Neural cell (in vitro differentiated cells): ENCODE data around the gene APBA3. TPM values are rescaled to one million over a fixed set of nuclear protein-coding genes. Genes with fewer than 3 reads are reported as not detected.

Source experiments
- H2AFZ ChIP-seq: fragments of 200-600, 300-800 bp; sonication (generic), shearing (Covaris generic); 2 replicates; pipeline ENCODE4 v1.6.0; 2014; ENCODE audit warnings: low read depth, mild to moderate bottlenecking, antibody characterized with exemption, low read length, moderate library complexity
- H3F3A ChIP-seq: fragments of 200-600 bp; shearing (Covaris generic); 2 replicates; pipeline ENCODE4 v1.6.1; 2016; ENCODE audit warnings: mild to moderate bottlenecking, moderate library complexity, mixed read lengths, antibody characterized with exemption, low read length; ENCODE audit not compliant: insufficient read depth, poor library complexity, severe bottlenecking
- H3K27ac ChIP-seq: fragments of 200-600, 300-800 bp; sonication (generic), shearing (Covaris generic); 2 replicates; pipeline ENCODE4 v1.5.1; 2014; ENCODE audit warnings: mild to moderate bottlenecking, low read length, moderate library complexity
- H3K27me3 ChIP-seq: fragments of 300-800, 200-600 bp; sonication (generic), shearing (Covaris generic); 2 replicates; pipeline ENCODE4 v1.6.0; 2014; ENCODE audit warnings: mild to moderate bottlenecking, low read depth, low read length, moderate library complexity; ENCODE audit not compliant: insufficient read depth
- H3K36me3 ChIP-seq: fragments of 300-800, 200-600 bp; sonication (generic), shearing (Covaris generic); 2 replicates; pipeline ENCODE4 v1.5.1; 2014; ENCODE audit warnings: mild to moderate bottlenecking, antibody characterized with exemption, low read length, moderate library complexity; ENCODE audit not compliant: insufficient read depth
- H3K4me2 ChIP-seq: fragments of 300-800, 200-600 bp; sonication (generic), shearing (Covaris generic); 2 replicates; pipeline ENCODE4 v1.6.0; 2014; ENCODE audit warnings: mild to moderate bottlenecking, low read length
- H3K4me3 ChIP-seq: fragments of 300-800, 200-600 bp; sonication (generic), shearing (Covaris generic); 2 replicates; pipeline ENCODE4 v1.5.1; 2014; ENCODE audit warnings: mild to moderate bottlenecking, low read length, moderate library complexity
- H3K79me2 ChIP-seq: fragments of 200-600 bp; shearing (Covaris generic); replicated peaks from 2 replicates; pipeline ENCODE4 v1.6.0; 2014; ENCODE audit warnings: mild to moderate bottlenecking, low read length, moderate library complexity; ENCODE audit not compliant: insufficient read depth
- H3K9ac ChIP-seq: fragments of 300-800, 200-600 bp; sonication (generic), shearing (Covaris generic); 2 replicates; pipeline ENCODE4 v1.6.1; 2016; ENCODE audit warnings: mild to moderate bottlenecking, low read length, mixed read lengths
- H3K9me2 ChIP-seq: fragments of 200-600 bp; shearing (Covaris generic); 2 replicates; pipeline ENCODE4 v1.6.1; 2016; ENCODE audit warnings: mild to moderate bottlenecking, low read length, mixed read lengths; ENCODE audit not compliant: insufficient read depth
- H3K9me3 ChIP-seq: fragments of 200-600, 300-800 bp; sonication (generic), shearing (Covaris generic); 2 replicates; pipeline ENCODE4 v1.6.1; 2016; ENCODE audit warnings: mild to moderate bottlenecking, mixed run types, low read length, moderate library complexity, mixed read lengths
- H4K20me1 ChIP-seq: fragments of 200-600 bp; shearing (Covaris generic); 2 replicates; pipeline ENCODE4 v1.6.1; 2016; ENCODE audit warnings: mild to moderate bottlenecking, mixed run types; ENCODE audit not compliant: insufficient read depth
- CTCF ChIP-seq: fragments of 450-650 bp; IDR thresholded peaks from 2 replicates; pipeline ENCODE4 v1.5.1; 2014; ENCODE audit warnings: antibody characterized with exemption, mild to moderate bottlenecking, moderate library complexity; ENCODE audit not compliant: poor library complexity, severe bottlenecking
- EP300 ChIP-seq: fragments of 450-650 bp; conservative IDR thresholded peaks from 2 replicates; pipeline ENCODE4 v1.6.1; 2014; ENCODE audit warnings: antibody characterized with exemption, mild to moderate bottlenecking, moderate library complexity; ENCODE audit not compliant: poor library complexity, severe bottlenecking
- EZH2 ChIP-seq: fragments of 200-600, 300-800 bp; shearing (Covaris generic), sonication (generic); IDR thresholded peaks from 2 replicates; pipeline ENCODE4 v1.6.1; 2014; ENCODE audit warnings: antibody characterized with exemption, low read length, borderline replicate concordance, mild to moderate bottlenecking; ENCODE audit not compliant: insufficient read depth, poor library complexity, severe bottlenecking
- MXI1 ChIP-seq: fragments of 450-650 bp; conservative IDR thresholded peaks from 2 replicates; pipeline ENCODE4 v1.6.1; 2014; ENCODE audit warnings: antibody characterized with exemption, mild to moderate bottlenecking; ENCODE audit not compliant: poor library complexity, severe bottlenecking
- POLR2AphosphoS5 ChIP-seq: IDR thresholded peaks from 2 replicates; pipeline ENCODE4 v1.6.1; 2012
- RAD21 ChIP-seq: fragments of 450-650 bp; conservative IDR thresholded peaks from 2 replicates; pipeline ENCODE4 v1.6.1; 2014; ENCODE audit warnings: antibody characterized with exemption, mild to moderate bottlenecking, moderate library complexity
- REST ChIP-seq: IDR thresholded peaks from 2 replicates; pipeline ENCODE4 v1.6.1; 2012; ENCODE audit warnings: borderline replicate concordance
- SMC3 ChIP-seq: fragments of 450-650 bp; conservative IDR thresholded peaks from 2 replicates; pipeline ENCODE4 v1.6.1; 2014; ENCODE audit warnings: antibody characterized with exemption, mild to moderate bottlenecking, moderate library complexity; ENCODE audit not compliant: poor library complexity
- TAF1 ChIP-seq: IDR thresholded peaks from 2 replicates; pipeline ENCODE4 v1.6.1; 2012; ENCODE audit warnings: low read depth
- polyA plus RNA-seq: library from polyadenylated mRNA; depleted of rRNA; stranded (reverse); fragments of >200 nt; gene quantifications from 2 replicates; pipeline ENCODE4 v1.2.3, GENCODE V29; 2014

The APBA3 gene
- polyA plus RNA-seq, 1 donor from 2014 or later = 37.1 TPM

DNA sequence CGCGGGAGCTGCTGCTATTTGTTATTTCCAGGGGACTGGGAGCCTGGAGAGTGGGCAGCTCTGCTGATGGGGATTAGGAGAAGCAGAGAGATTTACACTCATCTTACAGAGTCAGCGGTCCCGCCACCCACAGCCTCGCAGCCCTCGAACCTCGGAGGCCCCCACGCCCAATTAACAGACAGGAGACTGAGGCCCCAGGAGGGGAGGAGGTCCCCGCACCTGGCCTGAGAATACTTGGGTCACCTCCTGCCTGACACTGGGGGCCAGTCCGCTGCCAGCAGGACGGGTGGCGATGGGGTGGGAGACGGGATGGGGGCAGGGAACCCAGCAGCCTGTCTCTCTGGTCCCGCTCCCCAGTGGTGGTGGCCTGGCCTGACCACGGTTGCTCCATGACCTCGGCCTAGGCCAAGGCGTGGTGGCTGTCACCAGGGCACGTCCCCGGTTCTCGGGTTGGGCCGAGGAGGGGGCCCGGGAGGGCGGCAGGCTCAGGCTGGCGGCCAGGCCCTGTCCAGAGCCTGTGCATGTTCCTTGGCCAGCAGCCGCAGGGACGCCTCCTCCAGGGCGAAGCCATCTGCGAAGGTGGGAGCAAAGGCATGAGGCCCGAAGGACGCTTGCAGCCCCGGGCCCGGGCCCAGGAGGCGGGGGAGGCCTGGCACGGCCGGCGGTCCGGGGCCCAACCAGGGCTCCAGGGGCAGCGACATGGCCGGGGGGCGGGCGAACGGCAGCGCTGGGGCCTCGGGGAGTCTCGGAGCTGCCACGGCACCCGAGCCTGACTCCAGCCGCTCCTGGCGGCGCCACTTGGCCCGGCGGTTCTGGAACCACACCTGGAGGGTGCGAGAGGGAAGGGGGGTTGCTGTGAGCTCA is 8.9 kb upstream of the APBA3 start:
- H3K36me3 ChIP-seq = no peaks in the 10 kb centered on the region
- no peak for TF ChIP-seq EP300
- no peak for TF ChIP-seq TAF1
- TF ChIP-seq REST = no peak
- TF ChIP-seq EZH2 = no peak
- no peak for TF ChIP-seq RAD21
- TF ChIP-seq CTCF = no peak

GRCh38 chr19:3769494-3769893 is 8.0 kb upstream of the APBA3 start:
- Histone ChIP-seq H3K9me3 (no peaks in the 10 kb centered on the region), H3K36me3 (no peaks in the 10 kb centered on the region), H3K9me2 (no peaks in the 10 kb centered on the region), H4K20me1 (no peaks in the 10 kb centered on the region), H3K9ac (no peak overlapping the region), H3K79me2 (no peaks in the 10 kb centered on the region), H3K27ac (no peak overlapping the region), H3K4me2 (no peak overlapping the region), H2AFZ (no peak overlapping the region), H3K4me3 (no peak overlapping the region), H3F3A (no peaks in the 10 kb centered on the region), H3K27me3 (no peaks in the 10 kb centered on the region)
- no peak for TF ChIP-seq EP300
- TF ChIP-seq RAD21 = no peak

More for the DNA sequence above, 8.9 kb upstream of the APBA3 start:
- Histone ChIP-seq H3K27ac (no peak overlapping the region), H3K9me3 (no peaks in the 10 kb centered on the region), H3K9ac (no peak overlapping the region), H2AFZ (no peak overlapping the region), H3K27me3 (no peaks in the 10 kb centered on the region), H3K4me2 (no peak overlapping the region), H3F3A (no peaks in the 10 kb centered on the region), H3K4me3 (no peak overlapping the region), H4K20me1 (no peaks in the 10 kb centered on the region), H3K9me2 (no peaks in the 10 kb centered on the region), H3K79me2 (no peaks in the 10 kb centered on the region)

GRCh38 chr19:3768748-3769099 is 7.2 kb upstream of the APBA3 start:
- H3K4me3 ChIP-seq = no peak overlapping the region
- H3K36me3 ChIP-seq = no peaks in the 10 kb centered on the region
- H2AFZ ChIP-seq = no peak overlapping the region
- H3K27me3 ChIP-seq = no peaks in the 10 kb centered on the region
- H4K20me1 ChIP-seq = no peaks in the 10 kb centered on the region
- H3K9me2 ChIP-seq = no peaks in the 10 kb centered on the region
- H3K9me3 ChIP-seq = no peaks in the 10 kb centered on the region
- no peak overlapping the region for H3K9ac ChIP-seq
- H3K79me2 ChIP-seq = no peaks in the 10 kb centered on the region
- TF ChIP-seq EP300 (no peak), RAD21 (no peak), TAF1 (no peak), REST (no peak), MXI1 (no peak), CTCF (no peak), SMC3 (no peak), EZH2 (no peak), POLR2AphosphoS5 (no peak)
- H3K4me2 ChIP-seq = no peak overlapping the region
- H3K27ac ChIP-seq = no peak overlapping the region
- no peaks in the 10 kb centered on the region for H3F3A ChIP-seq
